B cell (primary cell): ENCODE data around the gene DLG2. TPM values are rescaled to one million over a fixed set of nuclear protein-coding genes. Genes with fewer than 3 reads are reported as not detected.

Experiments
- ATAC-seq: fragments of 200-7000 bp; cut with Tn5 transposase; one replicate; pipeline ENCODE4 v1.10.0; 2021; ENCODE audit warnings: low read depth, mild to moderate bottlenecking, moderate number of reproducible peaks, moderate library complexity
- CTCF ChIA-PET: fragments of 350-600 bp; sonication (Branson Sonifier 250); formaldehyde crosslinking; loops from one replicate; lab custom pipeline; 2021; ENCODE audit warnings: antibody characterized with exemption, inconsistent platforms; lab: Charles Lee
- POLR2A ChIA-PET: fragments of 350-600 bp; sonication (Branson Sonifier 250); formaldehyde crosslinking; loops from one replicate; lab custom pipeline; 2021; ENCODE audit warnings: antibody characterized with exemption; lab: Charles Lee
- DNase-seq: peaks from one replicate; pipeline ENCODE4 v3.0.0; 2013
- H2AFZ ChIP-seq: 2 replicates; pipeline ENCODE4 v1.6.1; 2012; ENCODE audit warnings: mild to moderate bottlenecking, low read depth, low read length; ENCODE audit not compliant: insufficient read depth, poor library complexity, severe bottlenecking
- H3K27ac ChIP-seq, 2 donors: 1 replicate in 1 of 2; 2 replicates in 1 of 2; pipeline ENCODE4 v1.5.1; 2012 to 2013; ENCODE audit warnings: low read length in 2 of 2, mild to moderate bottlenecking in 2 of 2, moderate library complexity in 1 of 2
- H3K27me3 ChIP-seq, 4 experiments: fragments of 200-600 bp in 1 of 4; sonication (generic) in 1 of 4; replicated peaks in 1 of 4; 1 replicate in 2 of 4; 2 replicates in 2 of 4; pipeline versions ENCODE4 v1.6.1 to v1.7.0; 2013 to 2016; ENCODE audit warnings: low read length in 3 of 4, mild to moderate bottlenecking in 2 of 4, mixed read lengths in 1 of 4, moderate library complexity in 1 of 4; ENCODE audit not compliant: insufficient read depth in 4 of 4, control insufficient read depth in 3 of 4; ENCODE audit errors: control extremely low read depth in 1 of 4
- H3K36me3 ChIP-seq, 2 experiments: replicated peaks in 1 of 2; 1 replicate in 1 of 2; 2 replicates in 1 of 2; pipeline versions ENCODE4 v1.6.1 to v1.7.1; 2013; ENCODE audit warnings: low read length in 1 of 2; ENCODE audit not compliant: insufficient read depth in 2 of 2, control insufficient read depth in 1 of 2; ENCODE audit errors: control extremely low read depth in 1 of 2, extremely low read depth in 1 of 2
- H3K4me1 ChIP-seq, 2 donors: fragments of 200-600 bp in 1 of 2; sonication (generic) in 1 of 2; 1 replicate in 1 of 2; 2 replicates in 1 of 2; pipeline versions ENCODE4 v1.5.1 to v1.6.1; 2013 to 2017; ENCODE audit warnings: low read length in 2 of 2; ENCODE audit not compliant: control insufficient read depth in 2 of 2, insufficient read depth in 2 of 2
- H3K4me2 ChIP-seq: replicated peaks from 2 replicates; pipeline ENCODE3; 2012; ENCODE audit warnings: mild to moderate bottlenecking, low read depth, low read length; ENCODE audit not compliant: poor library complexity, severe bottlenecking
- H3K4me3 ChIP-seq, 5 experiments: fragments of 200-600 bp in 1 of 5; sonication (generic) in 1 of 5; 1 replicate in 3 of 5; 2 replicates in 2 of 5; pipeline versions ENCODE4 v1.5.1 to v1.7.0; 2011 to 2016; ENCODE audit warnings: low read length in 4 of 5, mild to moderate bottlenecking in 4 of 5, low read depth in 2 of 5, control low read depth in 1 of 5, moderate library complexity in 1 of 5; ENCODE audit not compliant: insufficient read depth in 1 of 5; ENCODE audit errors: control extremely low read depth in 1 of 5, extremely low read depth in 1 of 5
- H3K79me2 ChIP-seq: fragments of 200-600 bp; sonication (generic); one replicate; pipeline ENCODE4 v1.6.0; 2016; ENCODE audit warnings: low read length; ENCODE audit not compliant: control insufficient read depth, insufficient read depth
- H3K9ac ChIP-seq: fragments of 200-600 bp; sonication (generic); 2 replicates; pipeline ENCODE4 v1.6.1; 2017; ENCODE audit warnings: mild to moderate bottlenecking, low read length, moderate library complexity
- H3K9me3 ChIP-seq, 3 donors: one replicate each; pipeline versions ENCODE4 v1.6.1 to v1.7.1; 2013; ENCODE audit warnings: low read length in 2 of 3; ENCODE audit not compliant: control insufficient read depth in 2 of 3, insufficient read depth in 1 of 3; ENCODE audit errors: control extremely low read depth in 1 of 3
- H4K20me1 ChIP-seq: 2 replicates; pipeline ENCODE4 v1.6.0; 2012; ENCODE audit warnings: mild to moderate bottlenecking, low read length; ENCODE audit not compliant: insufficient read depth, control insufficient read depth, poor library complexity, severe bottlenecking
- H3K27ac Mint-ChIP-seq: one replicate; pipeline ENCODE4 v1.8.0; 2021; ENCODE audit warnings: mixed read lengths
- H3K27me3 Mint-ChIP-seq: one replicate; pipeline ENCODE4 v1.8.0; 2021; ENCODE audit warnings: mixed read lengths
- H3K4me1 Mint-ChIP-seq: one replicate; pipeline ENCODE4 v1.8.0; 2021; ENCODE audit warnings: mixed read lengths
- H3K4me3 Mint-ChIP-seq: one replicate; pipeline ENCODE4 v1.8.0; 2021; ENCODE audit warnings: mixed read lengths
- H3K9me3 Mint-ChIP-seq: one replicate; pipeline ENCODE4 v1.8.0; 2022; ENCODE audit warnings: mixed read lengths; ENCODE audit not compliant: insufficient read depth
- EZH2 ChIP-seq: IDR thresholded peaks from 2 replicates; pipeline ENCODE4 v1.6.1; 2012; ENCODE audit warnings: borderline replicate concordance, low read depth, mild to moderate bottlenecking, moderate library complexity, low read length; ENCODE audit not compliant: insufficient read depth, poor library complexity, severe bottlenecking
- WGBS: methylation state at CpG from one replicate; pipeline ENCODE4 v1.1.5; 2013; ENCODE audit warnings: missing lambda C conversion rate; ENCODE audit not compliant: insufficient coverage; 5-methylcytosine and 5-hydroxymethylcytosine counted together
- intact Hi-C: fragments of 100-400 bp; cut with micrococcal nuclease; formaldehyde crosslinking; loops from one replicate; pipeline ENCODE4 v1.10.0; 2022
- polyA plus RNA-seq: library from polyadenylated mRNA; depleted of rRNA; stranded (reverse); fragments of >200 nt; gene quantifications from 2 replicates; pipeline ENCODE4 v1.2.3, GENCODE V29; 2012
- total RNA-seq, 2 donors: library from RNA; stranded (reverse); fragments of 120-200 nt in 1 of 2; gene quantifications; 1 replicate in 1 of 2; 2 replicates in 1 of 2; pipeline versions ENCODE4 v1.2.3 to v1.2.4, GENCODE V29; 2013 to 2022
- TF ChIP-seq, protein P1 (sequence below): fragments of 200-600 bp; IDR thresholded peaks from one replicate; pipeline ENCODE4 v1.8.0; 2022; ENCODE audit warnings: antibody characterized with exemption, mild to moderate bottlenecking

DLG2 gene
- total and polyA plus RNA-seq, 2 donors (not counting 1 experiment from before 2014, with no cell fraction given), result 0.54 to 5.4 TPM

DNA sequence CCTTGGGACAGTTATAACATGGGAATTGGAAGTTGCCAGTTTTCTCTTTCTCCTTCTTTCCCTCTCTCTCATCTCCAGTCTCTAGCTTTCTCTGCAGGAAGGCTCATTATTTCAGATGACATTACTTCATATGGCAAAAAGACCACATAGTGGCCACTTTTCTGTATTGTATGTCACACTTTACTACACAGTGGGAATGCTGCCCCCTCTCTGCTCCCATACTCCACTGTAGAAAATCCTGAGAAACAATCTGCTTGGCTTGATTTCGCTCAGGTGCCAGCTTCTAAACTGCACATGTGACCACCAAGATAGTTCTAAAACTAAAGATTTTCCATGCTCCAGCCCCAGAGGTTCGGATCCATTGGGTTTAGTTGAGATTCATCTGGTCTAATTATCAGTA lies 1480.3 kb downstream of the DLG2 start:
- H3K27me3 ChIP-seq, result no peaks in the 10 kb centered on the region
- no peaks in the 10 kb centered on the region for H3K27me3 Mint-ChIP-seq
- 83% methylated on average over 1 of the region's 2 CpGs for WGBS
- H4K20me1 ChIP-seq, result no peaks in the 10 kb centered on the region
- peaks cover 5% of the 10 kb centered on the region for H3K9me3 Mint-ChIP-seq
- H3K9me3 ChIP-seq, result no peaks in the 10 kb centered on the region
- no peak overlapping the region for H3K27ac Mint-ChIP-seq
- no peak overlapping the region for H3K27ac ChIP-seq
- no peak for TF ChIP-seq EZH2
- TF ChIP-seq, protein P1, sequence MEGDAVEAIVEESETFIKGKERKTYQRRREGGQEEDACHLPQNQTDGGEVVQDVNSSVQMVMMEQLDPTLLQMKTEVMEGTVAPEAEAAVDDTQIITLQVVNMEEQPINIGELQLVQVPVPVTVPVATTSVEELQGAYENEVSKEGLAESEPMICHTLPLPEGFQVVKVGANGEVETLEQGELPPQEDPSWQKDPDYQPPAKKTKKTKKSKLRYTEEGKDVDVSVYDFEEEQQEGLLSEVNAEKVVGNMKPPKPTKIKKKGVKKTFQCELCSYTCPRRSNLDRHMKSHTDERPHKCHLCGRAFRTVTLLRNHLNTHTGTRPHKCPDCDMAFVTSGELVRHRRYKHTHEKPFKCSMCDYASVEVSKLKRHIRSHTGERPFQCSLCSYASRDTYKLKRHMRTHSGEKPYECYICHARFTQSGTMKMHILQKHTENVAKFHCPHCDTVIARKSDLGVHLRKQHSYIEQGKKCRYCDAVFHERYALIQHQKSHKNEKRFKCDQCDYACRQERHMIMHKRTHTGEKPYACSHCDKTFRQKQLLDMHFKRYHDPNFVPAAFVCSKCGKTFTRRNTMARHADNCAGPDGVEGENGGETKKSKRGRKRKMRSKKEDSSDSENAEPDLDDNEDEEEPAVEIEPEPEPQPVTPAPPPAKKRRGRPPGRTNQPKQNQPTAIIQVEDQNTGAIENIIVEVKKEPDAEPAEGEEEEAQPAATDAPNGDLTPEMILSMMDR, result no peak
- POLR2A ChIA-PET, result no interaction called here
- no peaks in the 10 kb centered on the region for H3K4me1 Mint-ChIP-seq
- H3K4me1 ChIP-seq, result no peaks in the 10 kb centered on the region
- no peak overlapping the region for H3K4me3 Mint-ChIP-seq
- ATAC-seq (no peak), DNase-seq (no peak)
- no peaks in the 10 kb centered on the region for H3K79me2 ChIP-seq
- H2AFZ ChIP-seq, result no peak overlapping the region
- no peak overlapping the region for H3K4me3 ChIP-seq
- no peak overlapping the region for H3K9ac ChIP-seq
- intact Hi-C loops, result no loop called here
- no peaks in the 10 kb centered on the region for H3K36me3 ChIP-seq
- CTCF ChIA-PET, result no interaction called here
- no peak overlapping the region for H3K4me2 ChIP-seq

DNA sequence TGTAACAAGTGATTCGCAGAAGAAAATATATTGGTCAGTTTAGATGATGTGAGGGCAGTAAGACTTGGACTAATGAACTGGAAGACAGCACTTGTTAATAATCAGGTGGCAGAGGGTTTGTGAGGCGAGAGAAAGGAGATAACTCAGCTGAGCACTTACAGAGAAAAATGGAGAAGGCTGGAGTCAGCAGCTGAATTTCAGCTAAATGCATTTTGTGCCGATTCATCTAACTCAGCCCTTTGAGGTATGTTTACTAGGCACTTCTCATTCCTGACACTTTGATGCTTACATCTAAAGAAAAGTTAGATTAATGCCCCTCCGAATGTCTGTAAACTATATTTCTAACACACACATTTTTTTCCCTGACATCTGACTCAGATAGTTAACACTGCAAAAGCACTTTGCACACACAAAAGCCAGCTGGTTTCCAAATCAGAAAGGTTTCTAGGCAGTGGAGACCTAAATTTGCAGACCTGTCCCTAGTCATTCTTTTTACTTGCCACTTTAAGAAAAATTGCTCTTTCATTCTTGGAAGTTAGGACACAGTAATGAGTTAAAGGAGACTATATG lies 1481.4 kb downstream of the DLG2 start:
- no peak overlapping the region for H3K9ac ChIP-seq
- ATAC-seq (no peak), DNase-seq (no peak)
- H3K27ac ChIP-seq, result no peak overlapping the region
- POLR2A ChIA-PET, result no interaction called here
- H3K9me3 Mint-ChIP-seq, result peaks cover 5% of the 10 kb centered on the region
- H3K4me1 Mint-ChIP-seq, result no peaks in the 10 kb centered on the region
- intact Hi-C loops, result no loop called here
- TF ChIP-seq, protein P1, result no peak
- TF ChIP-seq EZH2, result no peak
- no peak overlapping the region for H3K4me3 Mint-ChIP-seq
- H3K79me2 ChIP-seq, result no peaks in the 10 kb centered on the region
- no peaks in the 10 kb centered on the region for H3K27me3 Mint-ChIP-seq
- no peak overlapping the region for H3K4me3 ChIP-seq
- no peaks in the 10 kb centered on the region for H3K9me3 ChIP-seq
- CTCF ChIA-PET, result no interaction called here
- WGBS, result 68% methylated on average over 4 of the region's 4 CpGs
- H3K27me3 ChIP-seq, result no peaks in the 10 kb centered on the region
- H3K36me3 ChIP-seq, result no peaks in the 10 kb centered on the region
- no peak overlapping the region for H2AFZ ChIP-seq
- no peak overlapping the region for H3K4me2 ChIP-seq
- no peak overlapping the region for H3K27ac Mint-ChIP-seq
- H4K20me1 ChIP-seq, result no peaks in the 10 kb centered on the region
- H3K4me1 ChIP-seq, result no peaks in the 10 kb centered on the region
